ENCODE results near the gene NRG3.

GRCh38 chr10:82397854-82398253 is 522.9 kb downstream of the NRG3 start:
- TF ChIP-seq CTCF (IDR thresholded peaks at IDR 0.05; ENCODE audit: low read depth, low read length, poor library complexity, severe bottlenecking) (no peak), EZH2phosphoT487 (IDR thresholded peaks at IDR 0.05; ENCODE audit: borderline replicate concordance, low read length) (no peak)

Data from DOHH2 (cell line).